KBM-7 (cell line): ENCODE results near the gene EMILIN1.

Experiments
- DNase-seq: peaks from one replicate; pipeline ENCODE4 v3.0.0-alpha.2; 2015
- in situ Hi-C: fragments of 300-500 bp; cut with MboI; formaldehyde crosslinking; loops from 2 replicates; pipeline ENCODE4 v1.14.3; 2020; ENCODE audit warnings: low sequenced_read_pairs, low pct_unique_long_range_greater_than_20kb, mixed read lengths

The EMILIN1 gene

DNA sequence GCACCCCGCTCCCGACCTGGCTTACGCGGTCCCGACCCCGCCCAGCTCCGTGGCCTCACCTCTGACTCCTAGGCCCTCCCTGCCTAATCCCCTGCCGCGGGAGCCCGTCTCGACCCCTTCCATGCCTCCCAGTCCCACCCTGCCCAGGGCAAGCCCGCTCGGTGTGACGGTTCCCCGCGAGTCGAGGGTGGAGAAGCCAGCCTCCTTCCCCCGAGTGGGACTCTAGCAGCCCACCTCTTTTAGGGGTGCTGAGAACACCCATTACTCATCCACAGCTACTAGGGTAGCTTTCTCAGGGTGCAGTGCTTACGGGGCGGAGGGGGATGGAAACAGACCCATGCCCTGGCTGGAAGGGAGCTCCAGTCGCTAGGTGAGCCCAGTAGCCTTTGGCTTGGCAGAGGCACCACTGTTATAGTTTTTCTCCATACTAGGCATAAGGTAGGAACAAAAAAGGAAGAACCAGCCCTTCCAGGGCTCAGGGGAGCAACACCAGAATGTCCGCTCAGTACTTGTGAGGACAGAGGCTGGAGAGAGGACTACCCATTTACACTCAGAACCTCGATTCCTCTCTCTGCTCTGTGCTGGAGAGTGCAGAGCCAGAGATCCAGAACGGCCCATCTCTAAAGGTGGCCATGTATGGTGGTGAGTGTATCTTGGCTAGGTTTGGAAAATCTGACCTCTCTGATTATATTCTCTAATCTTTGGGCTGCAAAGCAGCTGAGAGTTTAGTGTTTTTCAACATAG lies 26.3 kb upstream of the EMILIN1 start:
- in situ Hi-C loops: no loop called here
- DNase-seq: peak; percentile 37

DNA sequence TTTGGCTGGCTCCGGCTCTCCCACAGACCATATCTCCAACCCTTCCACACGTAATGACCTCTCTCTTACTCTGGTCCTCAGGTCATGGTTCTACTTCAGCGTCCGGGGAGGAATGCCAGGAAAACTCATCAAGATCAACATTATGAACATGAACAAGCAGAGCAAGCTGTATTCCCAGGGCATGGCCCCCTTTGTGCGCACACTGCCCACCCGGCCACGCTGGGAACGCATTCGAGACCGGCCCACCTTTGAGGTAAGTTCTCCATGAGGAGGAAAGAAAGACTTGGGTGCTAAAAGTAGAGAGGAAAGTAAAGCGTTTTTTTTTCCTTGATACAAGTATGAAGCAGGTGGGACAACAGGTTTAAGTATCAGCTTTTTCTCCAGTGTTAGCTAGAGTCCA lies 25.1 kb upstream of the EMILIN1 start:
- no peak for DNase-seq
- in situ Hi-C loops: no loop called here

DNA sequence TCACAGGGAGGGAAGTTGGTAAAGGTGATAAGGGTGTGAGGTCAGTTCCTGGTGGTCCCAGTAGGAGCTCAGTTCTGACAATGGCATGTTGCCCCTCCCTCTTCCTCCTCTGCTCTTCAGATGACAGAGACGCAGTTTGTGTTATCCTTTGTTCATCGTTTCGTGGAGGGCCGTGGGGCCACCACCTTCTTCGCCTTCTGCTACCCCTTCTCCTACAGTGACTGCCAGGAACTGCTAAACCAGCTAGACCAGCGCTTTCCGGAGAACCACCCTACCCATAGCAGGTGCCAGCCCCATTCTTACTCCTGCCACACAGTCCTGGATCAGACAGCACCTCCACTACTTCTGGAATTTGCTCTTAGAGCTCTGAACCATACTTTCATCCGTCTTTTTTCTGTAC lies 24.6 kb upstream of the EMILIN1 start:
- no peak for DNase-seq
- in situ Hi-C loops: no loop called here

DNA sequence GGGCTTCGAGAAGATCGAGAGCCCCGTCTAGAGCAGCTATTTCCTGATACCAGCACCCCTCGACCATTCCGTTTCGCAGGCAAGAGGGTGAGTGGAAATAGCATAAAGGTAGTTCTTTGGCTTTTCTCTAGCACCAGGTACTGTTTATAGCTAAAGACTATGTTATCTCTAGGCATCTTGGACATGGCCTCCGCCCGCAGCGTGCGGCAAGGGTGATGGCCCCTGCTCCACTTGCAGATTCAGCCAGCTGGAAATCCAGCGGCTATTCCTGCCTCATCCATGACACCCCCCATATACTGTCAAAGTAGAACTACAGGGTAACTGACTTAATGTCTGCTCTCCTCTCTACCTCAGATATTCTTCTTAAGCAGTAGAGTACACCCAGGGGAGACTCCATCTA lies 23.7 kb upstream of the EMILIN1 start:
- in situ Hi-C loops: no loop called here
- no peak for DNase-seq

DNA sequence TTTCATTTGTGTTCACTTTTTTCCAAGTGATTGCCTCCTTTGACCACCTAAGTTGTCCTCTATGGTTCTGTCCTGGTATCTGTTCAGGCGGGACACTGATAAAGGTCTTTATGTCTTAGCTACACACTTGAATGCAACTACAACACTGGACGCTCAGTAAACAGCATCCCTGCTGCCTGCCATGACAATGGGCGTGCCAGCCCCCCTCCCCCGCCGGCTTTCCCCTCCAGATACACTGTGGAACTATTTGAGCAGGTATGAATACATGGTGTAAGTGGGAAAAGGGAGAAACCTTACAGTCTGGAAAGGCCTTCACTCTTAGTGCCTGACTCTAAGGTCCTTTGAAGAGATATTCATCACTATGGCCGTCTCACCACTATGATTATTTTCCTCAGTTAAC lies 21.2 kb upstream of the EMILIN1 start:
- DNase-seq: no peak
- in situ Hi-C loops: no loop called here

DNA sequence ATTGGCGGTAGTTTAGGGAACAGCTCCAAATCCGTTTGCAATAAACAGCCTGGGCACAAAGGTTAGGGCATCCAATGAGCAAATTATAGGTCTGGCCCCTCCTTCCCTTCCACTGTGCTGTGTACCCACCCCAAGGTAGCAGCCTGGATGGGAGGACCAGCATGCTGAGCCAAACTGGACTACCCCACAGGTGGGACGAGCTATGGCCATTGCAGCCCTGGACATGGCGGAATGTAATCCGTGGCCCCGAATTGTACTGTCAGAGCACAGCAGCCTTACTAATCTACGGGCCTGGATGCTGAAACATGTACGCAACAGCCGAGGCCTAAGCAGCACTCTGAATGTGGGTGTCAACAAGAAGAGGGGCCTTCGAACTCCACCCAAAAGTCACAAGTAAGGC lies 20.2 kb upstream of the EMILIN1 start:
- DNase-seq: no peak
- in situ Hi-C loops: no loop called here

DNA sequence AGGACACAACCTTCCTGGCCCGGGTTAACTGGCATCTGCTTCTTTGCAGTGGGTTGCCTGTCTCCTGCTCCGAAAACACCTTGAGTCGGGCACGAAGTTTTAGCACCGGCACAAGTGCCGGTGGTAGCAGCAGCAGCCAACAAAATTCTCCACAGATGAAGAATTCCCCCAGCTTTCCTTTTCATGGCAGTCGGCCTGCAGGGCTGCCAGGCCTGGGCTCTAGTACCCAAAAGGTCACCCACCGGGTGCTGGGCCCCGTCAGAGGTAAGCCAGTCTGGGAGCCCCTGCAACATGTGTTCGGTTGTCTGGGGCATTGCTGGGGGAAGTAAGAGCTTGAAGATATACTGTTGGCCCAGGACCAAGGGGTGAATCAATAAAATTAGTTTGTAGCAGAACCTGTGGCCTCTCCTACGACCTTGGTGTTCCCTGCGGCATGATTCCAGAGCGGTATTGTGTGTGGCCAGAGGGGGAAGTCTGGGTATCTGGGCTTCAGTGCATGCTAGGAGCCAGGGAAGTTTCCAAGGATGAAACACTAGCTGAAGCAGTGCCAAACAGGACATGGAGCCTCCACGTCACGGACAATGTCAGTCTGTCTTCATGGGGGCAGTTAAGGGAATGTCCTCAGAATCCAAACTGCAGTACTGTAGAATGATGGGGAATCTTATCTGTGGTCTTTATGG lies 19.1 kb upstream of the EMILIN1 start:
- no peak for DNase-seq
- in situ Hi-C loops: no loop called here

DNA sequence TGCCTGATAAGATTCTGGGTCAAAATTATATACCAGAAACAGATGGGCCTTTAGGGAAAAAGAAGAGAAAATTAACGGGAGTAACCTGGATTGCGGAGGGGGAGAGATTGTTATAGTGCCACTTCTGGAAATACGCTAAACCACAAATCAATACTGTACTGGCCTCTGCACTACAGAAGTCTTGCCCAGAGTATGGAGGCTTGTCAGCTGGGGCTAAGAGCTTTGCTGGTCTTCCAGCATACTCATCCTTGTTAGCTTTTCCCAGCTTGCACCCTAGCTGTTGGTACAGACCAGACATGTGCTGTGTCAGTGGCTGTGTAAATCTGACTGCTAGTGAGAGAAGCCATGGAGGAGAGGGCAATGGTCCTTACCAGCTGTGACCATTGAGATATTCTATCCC lies 18.1 kb upstream of the EMILIN1 start:
- in situ Hi-C loops: no loop called here

DNA sequence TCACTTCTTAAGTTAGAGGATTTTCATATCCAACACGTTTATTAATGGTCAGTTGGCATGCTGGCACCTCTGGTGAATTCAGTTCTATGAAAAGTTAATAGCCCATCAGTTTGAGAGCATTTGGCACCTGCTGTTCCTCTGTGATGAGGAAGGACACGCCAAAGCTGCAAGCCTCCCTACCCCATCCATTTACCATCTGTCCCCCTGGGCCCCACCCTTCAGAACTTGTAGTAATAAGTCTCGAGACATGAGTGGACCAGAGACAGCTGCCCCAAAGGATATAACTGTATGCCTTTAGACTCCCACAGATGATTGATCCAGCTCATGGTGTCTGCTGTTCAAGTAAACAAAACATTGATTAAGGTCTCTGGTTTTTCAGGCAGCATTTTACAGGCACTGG lies 13.3 kb upstream of the EMILIN1 start:
- in situ Hi-C loops: no loop called here
- DNase-seq: no peak

More for the DNA sequence above, 18.1 kb upstream of the EMILIN1 start:
- no peak for DNase-seq

DNA sequence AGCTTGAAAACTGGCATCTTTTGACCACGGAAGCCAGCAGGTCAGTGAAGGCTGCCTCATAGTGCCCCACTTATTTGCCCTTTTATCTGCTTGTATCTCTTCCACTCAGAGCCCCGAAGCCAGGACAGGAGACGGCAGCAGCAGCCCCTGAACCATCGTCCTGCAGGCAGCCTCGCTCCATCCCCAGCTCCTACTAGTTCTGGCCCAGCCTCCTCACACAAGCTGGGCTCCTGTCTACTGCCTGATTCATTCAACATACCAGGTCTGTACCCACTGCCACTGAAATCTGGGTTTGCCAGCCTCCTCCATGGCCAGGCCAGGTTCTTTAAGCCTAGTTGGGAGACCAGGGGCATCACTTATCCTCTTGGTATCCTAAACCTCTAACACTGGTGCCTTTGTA lies 11.0 kb upstream of the EMILIN1 start:
- in situ Hi-C loops: no loop called here
- no peak for DNase-seq

DNA sequence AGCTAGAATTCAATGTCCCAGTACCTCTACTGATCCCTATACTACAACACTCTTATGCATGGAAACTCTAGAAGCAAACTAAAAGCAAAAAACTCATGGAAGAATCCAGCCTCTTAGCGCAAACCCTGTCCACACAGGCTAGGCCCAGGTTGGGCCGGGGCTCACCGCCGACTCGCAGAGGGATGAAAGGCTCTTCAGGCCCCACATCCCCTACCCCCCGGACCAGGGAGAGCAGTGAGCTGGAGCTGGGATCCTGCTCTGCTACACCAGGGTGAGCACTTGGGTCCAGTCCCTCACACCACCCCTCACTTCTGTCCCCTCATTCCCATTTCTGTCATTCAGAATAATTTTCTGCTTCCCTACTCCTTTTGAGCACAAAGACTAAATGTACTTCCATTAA lies 9.0 kb upstream of the EMILIN1 start:
- in situ Hi-C loops: no loop called here
- DNase-seq: no peak

DNA sequence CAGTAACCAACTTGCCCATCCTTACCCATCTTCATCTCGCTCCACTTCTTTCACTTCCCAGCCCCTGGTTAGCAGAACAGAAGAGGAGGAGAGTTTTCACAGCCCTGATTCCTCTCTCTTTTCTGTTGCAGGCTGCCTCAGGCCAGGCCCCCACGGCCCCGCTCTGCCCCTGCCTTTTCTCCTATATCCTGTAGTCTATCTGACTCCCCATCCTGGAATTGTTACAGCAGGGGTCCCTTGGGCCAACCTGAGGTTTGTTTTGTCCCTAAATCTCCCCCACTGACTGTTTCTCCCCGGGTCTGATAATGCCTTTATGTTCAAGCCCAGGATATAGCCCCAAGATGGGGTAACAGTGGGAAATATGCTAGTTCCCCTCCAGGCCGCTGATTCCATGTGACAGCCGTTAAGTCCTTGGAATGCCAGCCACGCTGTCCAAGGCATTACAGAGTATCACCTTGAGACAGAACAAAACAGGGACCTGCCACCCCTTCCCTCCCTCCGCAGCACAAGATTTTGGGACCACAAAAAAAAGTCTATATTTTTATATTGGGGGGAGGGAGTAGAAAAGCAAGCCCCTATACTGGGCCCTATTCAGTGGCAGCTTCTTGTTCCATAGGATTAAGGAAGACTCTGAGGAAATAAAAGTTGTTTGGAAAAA lies 8.3 kb upstream of the EMILIN1 start:
- in situ Hi-C loops: no loop called here
- DNase-seq: no peak

DNA sequence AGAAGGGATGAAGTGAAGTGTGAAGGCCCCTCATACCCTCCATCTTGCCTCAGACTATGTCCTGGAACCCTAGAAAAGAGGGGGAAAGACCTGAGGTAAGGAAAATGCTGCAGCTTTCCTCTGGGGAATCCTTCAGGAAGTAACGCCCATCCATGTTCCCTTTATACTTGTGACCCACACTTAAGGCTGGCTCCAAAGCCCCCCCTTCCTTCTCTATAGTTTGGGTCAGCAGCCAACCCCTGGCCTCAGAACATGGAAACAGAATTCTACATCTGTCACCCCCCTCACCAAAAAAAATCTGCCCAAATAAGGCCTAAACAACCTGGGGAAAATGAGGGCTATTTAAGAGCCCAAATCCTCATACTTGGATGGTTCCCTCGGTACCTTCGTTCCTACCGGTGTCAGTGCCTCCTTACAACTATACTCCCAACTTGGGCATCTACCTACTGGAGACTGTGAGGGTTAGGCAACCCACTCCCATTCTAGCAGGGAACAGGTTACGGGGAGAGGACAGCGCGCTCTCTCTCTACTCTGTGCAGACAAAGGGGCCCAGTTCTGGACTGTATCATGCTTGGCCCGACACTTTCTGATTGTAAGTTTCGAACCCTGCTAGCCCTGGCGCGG lies 7.7 kb upstream of the EMILIN1 start:
- in situ Hi-C loops: no loop called here
- DNase-seq: no peak

DNA sequence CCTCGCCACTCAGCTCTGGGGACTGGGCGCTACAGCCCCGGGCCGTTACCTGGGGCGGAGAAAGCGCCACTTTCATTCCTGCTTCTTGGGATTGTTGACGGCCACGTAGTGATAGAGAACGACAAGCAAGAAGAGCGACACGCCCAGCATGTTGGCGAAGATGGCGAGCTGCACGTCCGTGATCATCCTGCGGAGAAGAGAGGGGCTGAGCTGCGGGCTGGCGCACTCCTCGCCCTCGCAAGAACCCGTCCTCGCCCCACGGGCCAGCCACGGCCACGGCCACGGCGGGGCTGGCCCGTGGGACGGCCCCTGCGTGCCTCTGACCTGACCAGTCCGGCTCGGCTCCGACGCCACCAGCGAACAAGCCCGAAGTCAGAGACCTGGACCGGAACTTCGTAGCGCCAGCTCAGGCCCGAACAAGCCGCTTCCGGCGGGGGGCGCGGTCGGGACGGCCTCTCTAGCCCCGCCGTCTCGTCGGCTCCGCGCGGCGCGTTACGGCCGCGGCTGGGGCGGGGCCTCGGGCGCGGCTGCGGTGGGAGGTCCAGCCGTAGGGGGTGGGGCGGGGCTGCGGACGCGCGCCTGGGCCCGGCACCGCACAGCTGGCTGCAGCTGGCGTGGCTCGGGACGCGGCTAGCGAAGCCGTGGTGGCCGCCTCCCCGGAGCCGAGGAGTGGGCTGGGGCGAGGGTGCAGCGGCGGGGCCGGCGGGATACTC lies 7.0 kb upstream of the EMILIN1 start, which contains the start of gene OST4:
Gene OST4 (minus strand): TSS at position 378 of the 713 bp plus-strand sequence.
- DNase-seq: peak; percentile 90
- in situ Hi-C loops: no loop called here

DNA sequence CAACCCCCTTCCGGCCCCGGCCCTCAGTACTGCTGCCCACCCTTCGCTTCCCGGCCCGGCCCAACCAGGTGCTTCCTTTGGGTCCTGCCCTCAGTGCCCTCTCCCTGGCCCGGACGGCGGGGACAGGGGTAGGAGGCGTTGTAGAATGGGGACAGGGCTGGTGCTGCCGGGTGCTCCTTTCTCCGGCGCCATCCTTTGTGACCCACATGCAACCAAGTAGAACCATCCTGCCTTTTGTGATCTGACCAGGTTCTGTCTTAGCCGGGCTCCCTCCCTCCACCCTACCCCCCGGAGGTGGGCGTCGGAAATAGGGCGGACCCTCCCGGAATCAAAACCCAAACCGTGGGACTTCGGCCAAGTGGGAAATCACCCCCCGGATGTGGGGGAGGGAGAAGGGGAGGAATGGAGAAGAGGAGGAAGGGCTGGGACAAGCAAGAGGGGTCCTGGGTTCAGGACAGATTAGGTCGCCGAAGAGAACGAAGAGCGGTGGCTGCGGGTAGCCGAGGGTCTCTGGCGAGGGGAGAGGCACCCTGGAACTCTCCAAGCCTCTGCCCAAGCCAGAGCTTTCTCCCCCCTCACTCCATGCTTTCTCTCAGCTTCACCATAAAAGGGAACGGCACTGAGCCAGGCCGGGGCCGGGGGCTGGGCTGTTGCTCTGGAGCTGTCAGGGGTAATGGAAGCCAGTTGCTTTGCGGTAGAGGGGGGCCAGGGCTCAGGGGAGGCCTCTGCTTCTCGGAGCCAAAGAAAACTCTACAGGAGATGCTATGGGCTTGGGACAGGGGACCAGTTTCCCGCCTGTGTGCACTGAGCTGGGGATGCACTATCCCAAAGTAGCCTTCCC lies 6.2 kb upstream of the EMILIN1 start:
- DNase-seq: no peak
- in situ Hi-C loops: no loop called here

DNA sequence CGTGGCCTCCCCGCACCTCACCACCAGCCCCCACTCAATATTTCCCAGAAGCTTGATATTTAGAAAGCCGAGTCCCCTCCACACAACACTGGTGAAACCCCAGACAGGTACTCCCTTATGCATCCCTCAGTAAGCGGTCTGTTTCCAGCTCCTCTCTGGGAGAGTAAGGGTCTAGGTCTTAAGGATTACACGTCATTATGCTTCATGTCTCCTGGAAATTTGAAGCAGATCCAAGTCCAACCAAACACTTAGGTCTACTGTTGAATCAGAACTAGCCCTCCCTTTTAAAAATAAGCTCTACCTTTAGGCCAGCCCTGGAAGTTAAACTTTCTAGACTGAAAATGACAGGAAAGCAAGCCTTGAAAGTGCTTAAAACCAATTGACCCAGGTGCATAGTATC lies 5.5 kb upstream of the EMILIN1 start:
- in situ Hi-C loops: no loop called here
- DNase-seq: no peak

DNA sequence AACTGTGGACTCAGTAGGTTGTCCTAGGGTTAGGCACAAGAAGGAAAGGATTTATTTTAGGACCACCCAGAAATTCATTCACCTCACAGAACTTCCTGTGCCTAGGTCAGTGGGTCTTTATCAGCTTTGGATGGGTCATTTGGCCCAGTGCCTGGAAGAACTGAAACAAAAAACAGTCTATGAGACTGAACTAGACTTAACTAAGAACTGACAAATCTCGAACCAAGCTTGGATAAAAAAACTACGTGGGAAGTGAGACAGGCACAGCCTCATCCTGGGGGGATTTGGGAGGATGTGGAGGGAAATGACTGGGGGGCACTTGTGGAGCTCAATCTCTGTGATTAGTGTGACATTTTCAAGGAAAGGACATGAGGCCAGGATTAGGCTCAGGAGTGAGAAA lies 4.6 kb upstream of the EMILIN1 start:
- in situ Hi-C loops: no loop called here
- no peak for DNase-seq

DNA sequence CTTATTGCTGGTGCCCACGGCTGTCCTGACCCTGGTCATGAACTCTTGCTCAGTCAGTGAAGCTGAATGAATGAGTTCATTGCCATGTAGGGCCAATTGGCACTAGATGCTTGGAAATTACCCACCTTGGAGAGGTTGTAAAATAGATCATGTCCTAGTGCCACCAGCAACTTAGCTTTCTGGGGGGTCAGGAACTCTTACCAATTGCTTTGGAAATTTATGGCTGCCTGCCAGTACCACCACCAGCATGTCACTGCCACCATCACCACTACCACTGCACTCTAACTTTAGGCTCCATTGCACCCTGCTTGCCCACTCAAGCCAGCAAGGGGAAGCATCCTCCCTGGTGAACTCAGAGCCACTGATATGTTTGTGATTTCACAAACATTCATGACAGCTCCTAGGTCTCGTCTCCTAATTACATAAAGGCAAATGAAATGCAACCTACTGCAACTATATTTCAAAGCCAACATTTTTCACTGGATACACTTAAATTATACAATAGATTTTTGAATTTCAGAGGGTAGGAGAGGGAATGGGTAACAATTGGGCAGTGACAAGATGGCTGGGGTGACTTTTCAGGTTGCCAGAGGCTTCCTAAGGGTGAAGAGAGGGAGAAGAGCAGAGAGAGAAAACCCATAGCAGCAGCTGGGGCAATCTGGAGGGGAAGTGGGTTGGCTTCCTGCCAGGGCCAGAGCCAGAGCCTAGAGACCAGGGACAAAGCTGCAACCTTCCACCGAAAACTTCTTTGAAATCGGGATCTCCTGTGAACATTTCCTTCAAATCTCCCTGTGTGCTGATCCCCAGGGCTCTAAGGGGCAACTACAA lies 3.5 kb upstream of the EMILIN1 start:
- DNase-seq: peak; percentile 89
- in situ Hi-C loops: no loop called here
